LNCAP (cell line): ENCODE data around the gene PADI1.

Experiments
- CTCF ChIP-seq: fragments of 450-650 bp; IDR thresholded peaks from 2 replicates; pipeline ENCODE4 v1.5.1; 2017; ENCODE audit warnings: mild to moderate bottlenecking

The PADI1 gene

DNA sequence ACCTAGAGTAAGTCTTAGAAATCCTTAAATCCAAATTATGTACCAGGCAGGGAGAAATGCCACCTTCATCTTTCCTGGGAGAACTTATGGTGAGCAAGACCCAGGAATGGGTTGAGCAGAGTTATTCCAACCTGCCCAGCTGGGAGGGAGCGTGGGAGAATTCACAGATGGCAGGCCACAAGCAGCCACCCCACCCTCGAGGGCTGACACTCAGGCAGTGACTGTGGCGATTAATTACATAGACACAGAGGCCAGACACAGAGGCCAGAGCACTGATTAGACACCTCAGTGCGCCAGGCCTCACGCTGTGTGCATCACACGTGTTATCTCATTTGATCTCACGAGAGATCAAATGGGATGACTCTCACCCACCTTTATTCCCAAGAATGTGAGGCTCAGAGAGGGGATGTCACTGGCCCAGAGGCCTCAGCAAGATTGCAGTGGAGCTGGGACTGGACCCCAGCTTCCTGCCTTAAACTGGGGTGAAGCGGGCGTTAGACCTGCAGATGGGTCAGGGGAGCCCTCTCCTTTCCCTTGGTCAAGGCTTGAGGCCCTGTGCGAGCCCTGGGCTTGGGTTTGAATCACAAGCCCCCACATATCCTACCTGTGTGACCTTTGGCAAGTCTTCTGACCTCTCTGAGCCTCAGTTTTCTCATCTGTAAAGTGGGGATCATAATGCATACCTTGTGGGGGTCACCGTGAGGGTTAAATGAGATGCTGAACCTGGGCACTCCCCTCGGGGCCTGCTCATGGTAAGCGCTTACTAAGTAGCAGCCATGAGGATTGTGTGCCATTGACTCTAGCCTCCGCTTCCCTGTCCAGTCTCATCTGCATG, 74.3 kb downstream of the PADI1 start:
- TF ChIP-seq CTCF, result no peak

DNA sequence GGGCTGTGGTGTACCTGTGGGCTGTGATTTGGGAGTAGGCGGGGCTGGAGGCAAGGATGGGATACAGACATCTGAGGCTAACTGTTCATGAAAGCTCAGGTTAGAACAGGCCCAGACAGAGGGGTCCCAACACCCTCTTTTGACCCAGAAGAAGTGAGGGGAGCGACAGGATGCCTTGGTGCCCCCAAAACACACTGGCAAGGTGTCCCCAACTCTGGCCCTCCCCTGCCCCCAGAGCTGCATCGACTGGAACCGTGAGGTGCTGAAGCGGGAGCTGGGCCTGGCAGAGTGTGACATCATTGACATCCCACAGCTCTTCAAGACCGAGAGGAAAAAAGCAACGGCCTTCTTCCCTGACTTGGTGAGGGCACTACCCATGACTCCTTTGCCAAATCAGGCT, 75.5 kb downstream of the PADI1 start:
- TF ChIP-seq CTCF, result no peak

- TF ChIP-seq CTCF, result no peak
Measured at GRCh38 chr1:17280894-17281293, 76.0 kb downstream of the PADI1 start.

DNA sequence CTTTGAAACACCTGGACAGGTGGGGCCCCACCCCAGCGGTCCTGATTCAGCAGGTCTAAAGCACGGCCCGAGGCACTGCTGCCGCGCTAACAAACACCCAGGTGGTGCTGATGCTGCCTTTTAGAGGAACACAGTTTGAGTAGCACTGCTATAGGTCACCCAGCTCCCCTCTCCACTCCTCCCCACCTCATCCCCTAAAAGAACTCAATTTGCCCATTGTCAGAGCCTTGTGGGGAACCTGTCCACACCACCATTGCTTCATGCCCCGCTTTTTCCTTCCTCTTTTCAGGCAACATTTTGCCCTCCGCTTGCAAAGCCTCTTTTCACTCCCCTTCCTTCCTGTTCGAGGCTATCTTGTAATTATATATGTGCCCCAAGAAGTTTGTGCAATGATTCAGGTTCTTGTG, 76.8 kb downstream of the PADI1 start:
- TF ChIP-seq CTCF, result no peak

DNA sequence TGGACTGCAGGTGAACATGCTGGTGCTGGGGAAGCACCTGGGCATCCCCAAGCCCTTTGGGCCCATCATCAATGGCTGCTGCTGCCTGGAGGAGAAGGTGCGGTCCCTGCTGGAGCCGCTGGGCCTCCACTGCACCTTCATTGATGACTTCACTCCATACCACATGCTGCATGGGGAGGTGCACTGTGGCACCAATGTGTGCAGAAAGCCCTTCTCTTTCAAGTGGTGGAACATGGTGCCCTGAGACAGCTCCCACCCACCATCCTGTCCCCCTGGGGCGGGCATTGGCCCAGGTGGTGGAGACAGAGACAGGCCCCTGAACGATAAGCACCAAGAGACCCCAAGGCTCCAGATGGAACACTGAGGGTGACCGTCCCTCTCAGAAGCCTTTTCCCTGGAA, 77.9 kb downstream of the PADI1 start:
- TF ChIP-seq CTCF, result no peak

DNA sequence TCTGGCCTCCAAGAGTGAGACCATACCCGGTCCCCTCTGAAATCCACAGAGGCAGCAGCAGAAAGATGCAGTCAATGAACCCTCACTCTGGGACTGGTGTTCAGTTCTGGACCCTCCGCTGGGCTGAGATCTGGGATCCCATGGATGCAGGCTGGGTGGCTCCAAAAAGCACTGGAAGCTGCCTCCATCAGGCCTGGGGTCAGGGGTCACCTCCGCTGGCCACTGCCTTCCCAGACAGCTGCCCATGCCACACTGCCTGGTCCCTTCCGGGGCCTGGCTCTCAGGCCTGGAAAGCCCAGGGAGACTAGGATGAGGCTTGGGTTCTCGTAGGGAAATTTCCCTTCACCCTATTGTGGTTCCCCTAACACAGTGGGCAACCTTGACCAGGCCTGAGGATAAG, 81.7 kb downstream of the PADI1 start:
- no peak for TF ChIP-seq CTCF

GRCh38 chr1:17287130-17287776, 82.3 kb downstream of the PADI1 start:
- TF ChIP-seq CTCF, result no peak
